Adrenal gland (tissue), 12 donors: ENCODE results near the gene PURA. TPM values are rescaled to one million over a fixed set of nuclear protein-coding genes. Genes with fewer than 3 reads are reported as not detected.

Experiments
- DNase-seq, 7 donors: peaks; one replicate each; pipeline ENCODE4 v3.0.0-alpha.2; 2019 to 2020
- H3K27ac ChIP-seq, 5 donors: fragments of 200-600 bp; sonication (generic) in 4 of 5; 1 replicate in 3 of 5; 2 replicates in 2 of 5; pipeline versions ENCODE4 v1.5.1 to v1.8.0; 2016 to 2020; ENCODE audit warnings: mild to moderate bottlenecking in 1 of 5
- H3K27me3 ChIP-seq: fragments of 200-600 bp; 2 replicates; pipeline ENCODE4 v1.8.0; 2021
- H3K36me3 ChIP-seq, 2 donors: fragments of 200-600 bp; replicated peaks in 1 of 2; 1 replicate in 1 of 2; 2 replicates in 1 of 2; pipeline versions ENCODE4 v1.5.1 to v1.8.0; 2018 to 2022
- H3K4me1 ChIP-seq, 2 donors: fragments of 200-600 bp; replicated peaks in 1 of 2; 1 replicate in 1 of 2; 2 replicates in 1 of 2; pipeline versions ENCODE4 v1.5.1 to v1.8.0; 2018 to 2021
- H3K4me3 ChIP-seq, 4 donors: fragments of 200-600 bp; sonication (generic) in 3 of 4; one replicate each; pipeline ENCODE4 v1.5.1; 2016 to 2018
- H3K9me3 ChIP-seq, 3 donors: fragments of 200-600 bp; sonication (generic) in 1 of 3; replicated peaks in 1 of 3; 1 replicate in 2 of 3; 2 replicates in 1 of 3; pipeline versions ENCODE4 v1.5.1 to v1.8.0; 2016 to 2021
- POLR2A ChIP-seq, 2 donors: fragments of 450-650 bp; IDR thresholded peaks; one replicate each; pipeline ENCODE4 v1.6.1; 2017; ENCODE audit warnings: antibody characterized with exemption in 2 of 2, mild to moderate bottlenecking in 2 of 2, moderate library complexity in 1 of 2
- WGBS, 4 donors: extraction: QIAGEN DNeasy Blood & Tissue Kit in 2 of 4; methylation state at CpG; one replicate each; pipeline versions ENCODE4 v1.1.5 to v1.1.7; 2013 to 2017; 5-methylcytosine and 5-hydroxymethylcytosine counted together
- intact Hi-C, 2 donors: fragments of 100-400 bp; cut with DNase I; formaldehyde crosslinking; loops; one replicate each; pipeline versions ENCODE4 v1.14.1 to v1.15.0; 2022 to 2023
- polyA plus RNA-seq, 3 donors: library from polyadenylated mRNA; stranded (reverse); fragments of 200-250 nt in 2 of 3; fragments of 350-450 nt in 1 of 3; fragmentation: Illumina TruSeq in 1 of 3; extraction: RNeasy Lipid Tissue Mini Kit (QIAGEN cat#74804) in 1 of 3; gene quantifications; one replicate each; pipeline ENCODE4 v1.2.3, GENCODE V29; 2013 to 2014
- total RNA-seq, 9 donors: library from RNA; depleted of rRNA in 4 of 9; stranded (reverse); fragments of >200 nt in 4 of 9; fragments of 120-200 nt in 1 of 9; fragmentation: NEBNext Ultra II Directional in 1 of 9; extraction: Animal tissue kit (Norgen Biotek cat#: 25700) in 1 of 9; gene quantifications; one replicate each; pipeline versions ENCODE4 v1.1.0 to v1.2.4, GENCODE V29; 2013 to 2023
- TF ChIP-seq, protein P1 (sequence below), 6 experiments: fragments of 450-650 bp in 4 of 6; fragments of 200-600 bp in 2 of 6; sonication (generic) in 1 of 6; IDR thresholded peaks; 1 replicate in 5 of 6; 2 replicates in 1 of 6; pipeline versions ENCODE4 v1.5.1 to v1.8.0; 2016 to 2021; ENCODE audit warnings: antibody characterized with exemption in 6 of 6, mild to moderate bottlenecking in 2 of 6, moderate library complexity in 1 of 6
- donor health status: healthy with polysubstance abuse.
- donor health status: Bipolar disorder and iron deficiency.
- donor health status: DM: yes; HTN: yes; CAD: no.
- donor health status: DM: no; HTN: no; CAD: no.
- donor health status: DM: no; HTN: no; CAD: no.
- donor health status: DM: yes; HTN: yes; CAD: no.

Gene PURA
- total and polyA plus RNA-seq, 12 donors: 4.9 to 37.0 (median 21.7) TPM

DNA sequence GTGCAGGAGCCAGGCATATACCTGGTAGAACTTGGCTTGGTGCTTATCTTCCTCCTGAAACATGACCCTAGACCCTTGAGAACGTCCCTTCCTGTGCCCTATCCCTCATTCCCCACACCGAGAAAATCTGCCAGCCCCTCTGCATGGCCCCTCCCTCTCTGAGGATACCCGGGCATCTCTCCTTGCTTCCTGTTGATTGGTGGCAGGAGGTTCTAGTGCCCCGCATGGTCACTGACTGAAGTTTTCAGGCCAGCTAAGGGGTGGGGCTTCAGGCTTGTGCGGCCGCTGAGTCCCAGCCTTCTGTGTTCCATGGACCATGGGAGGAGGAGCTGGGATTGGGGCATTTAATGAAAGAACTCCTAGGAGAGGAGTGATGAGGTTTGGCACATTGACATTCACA is 34.6 kb downstream of the PURA start:
- TF ChIP-seq, protein P1, sequence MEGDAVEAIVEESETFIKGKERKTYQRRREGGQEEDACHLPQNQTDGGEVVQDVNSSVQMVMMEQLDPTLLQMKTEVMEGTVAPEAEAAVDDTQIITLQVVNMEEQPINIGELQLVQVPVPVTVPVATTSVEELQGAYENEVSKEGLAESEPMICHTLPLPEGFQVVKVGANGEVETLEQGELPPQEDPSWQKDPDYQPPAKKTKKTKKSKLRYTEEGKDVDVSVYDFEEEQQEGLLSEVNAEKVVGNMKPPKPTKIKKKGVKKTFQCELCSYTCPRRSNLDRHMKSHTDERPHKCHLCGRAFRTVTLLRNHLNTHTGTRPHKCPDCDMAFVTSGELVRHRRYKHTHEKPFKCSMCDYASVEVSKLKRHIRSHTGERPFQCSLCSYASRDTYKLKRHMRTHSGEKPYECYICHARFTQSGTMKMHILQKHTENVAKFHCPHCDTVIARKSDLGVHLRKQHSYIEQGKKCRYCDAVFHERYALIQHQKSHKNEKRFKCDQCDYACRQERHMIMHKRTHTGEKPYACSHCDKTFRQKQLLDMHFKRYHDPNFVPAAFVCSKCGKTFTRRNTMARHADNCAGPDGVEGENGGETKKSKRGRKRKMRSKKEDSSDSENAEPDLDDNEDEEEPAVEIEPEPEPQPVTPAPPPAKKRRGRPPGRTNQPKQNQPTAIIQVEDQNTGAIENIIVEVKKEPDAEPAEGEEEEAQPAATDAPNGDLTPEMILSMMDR (IDR thresholded peaks at IDR 0.05): no peak
- no peak for TF ChIP-seq POLR2A (IDR thresholded peaks at IDR 0.05)

DNA sequence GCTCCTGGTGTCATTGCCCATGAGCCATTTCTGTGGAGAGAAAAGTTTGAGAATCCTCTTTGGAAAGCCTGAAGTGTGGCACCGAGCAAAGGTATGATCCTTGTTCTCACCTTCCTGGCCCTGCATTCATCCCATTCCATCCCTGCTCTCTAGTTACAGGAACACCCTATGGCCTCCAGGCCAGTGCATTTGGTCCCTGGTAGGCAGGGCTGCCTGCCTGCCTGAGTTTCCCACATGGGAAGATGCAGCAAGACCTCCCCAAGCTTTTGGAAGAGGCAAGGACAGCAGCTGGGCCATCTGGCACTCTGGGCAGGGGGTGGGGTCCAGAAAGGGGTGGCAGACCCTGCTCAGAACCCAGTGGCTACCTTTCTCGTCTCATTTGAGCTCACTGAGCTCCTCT is 36.3 kb downstream of the PURA start:
- TF ChIP-seq POLR2A (IDR thresholded peaks at IDR 0.05): no peak
- Histone ChIP-seq H3K4me1 (peaks cover 15 to 16% of the 10 kb centered on the region in 2 donors), H3K36me3 (no peaks in the 10 kb centered on the region), H3K27ac (no peak overlapping the region), H3K27me3 (no peaks in the 10 kb centered on the region), H3K9me3 (no peaks in the 10 kb centered on the region), H3K4me3 (no peak overlapping the region)
- intact Hi-C loops: loop anchor here (10.0 kb wide), 3 partner anchors 185 to 365 kb away; no protein-coding TSS in a partner anchor
- 64 to 92% (median 89%) methylated on average over 2 of the region's 2 CpGs for WGBS, 4 donors
- peak in 2 of 7 donors; percentile 7 to 35 for DNase-seq

More for the DNA sequence above, 34.6 kb downstream of the PURA start:
- intact Hi-C loops: loop anchor here (5.0 kb wide), 3 partner anchors 36 to 76 kb away; partner anchors contain the start of gene PURA (in 1 of the 2)
- Histone ChIP-seq H3K9me3 (no peaks in the 10 kb centered on the region), H3K27ac (no peak overlapping the region), H3K4me3 (no peak overlapping the region), H3K4me1 (peaks cover 15 to 16% of the 10 kb centered on the region in 2 donors), H3K36me3 (no peaks in the 10 kb centered on the region), H3K27me3 (no peaks in the 10 kb centered on the region)
- WGBS, 4 donors: 58 to 62% (median 59%) methylated on average over 6 of the region's 6 CpGs
- DNase-seq: peak in 1 of 7 donors; percentile 19

DNA sequence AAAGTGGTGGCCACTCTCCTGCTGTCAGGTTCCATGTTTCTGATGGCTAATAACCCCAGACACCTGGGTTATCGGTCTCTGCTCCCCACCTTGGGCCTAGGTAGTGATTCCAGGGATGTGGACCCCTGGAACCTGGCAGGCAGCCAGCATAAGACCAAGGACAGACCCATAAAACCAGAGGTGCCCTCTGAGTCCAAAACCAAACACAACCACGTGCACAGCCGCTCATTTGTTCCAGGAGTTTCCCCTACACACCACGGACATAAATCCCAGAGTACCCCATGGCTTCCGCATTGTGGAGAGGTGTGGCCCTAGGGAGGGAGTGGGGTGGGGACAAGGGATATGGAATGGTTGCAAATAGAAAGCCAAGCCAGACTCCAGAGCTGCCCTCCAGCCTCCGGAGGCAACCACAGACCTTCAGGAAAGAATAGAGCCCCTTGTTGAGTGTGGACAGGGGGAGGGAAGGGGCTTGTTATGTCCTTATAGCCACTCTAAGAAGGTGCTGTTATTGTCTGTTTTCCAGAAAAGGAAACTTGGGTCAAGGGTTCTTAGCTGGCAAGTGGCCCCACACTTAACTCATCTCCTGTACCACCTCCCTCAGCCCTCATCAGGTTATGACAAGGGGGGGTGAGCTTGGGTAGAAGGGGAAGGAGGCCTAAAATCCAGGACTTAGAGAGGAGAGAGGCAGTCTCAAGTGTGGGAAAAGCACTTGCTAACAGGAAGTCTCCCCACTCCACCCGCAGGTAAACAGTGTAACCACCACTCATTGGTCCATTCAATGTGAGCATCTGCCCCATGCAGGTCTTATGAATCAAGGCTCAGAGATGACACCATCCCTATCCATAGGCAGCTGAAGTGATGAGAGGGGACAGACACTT is 37.5 kb downstream of the PURA start:
- Histone ChIP-seq H3K27me3 (no peaks in the 10 kb centered on the region), H3K4me3 (no peak overlapping the region), H3K4me1 (peaks cover 4% of the 10 kb centered on the region in 2 donors), H3K36me3 (no peaks in the 10 kb centered on the region), H3K27ac (no peak overlapping the region), H3K9me3 (no peaks in the 10 kb centered on the region)
- 83 to 93% (median 85%) methylated on average over 7 of the region's 7 CpGs for WGBS, 4 donors
- intact Hi-C loops: loop anchor here (10.0 kb wide), 3 partner anchors 187 to 367 kb away; no protein-coding TSS in a partner anchor
- TF ChIP-seq POLR2A (IDR thresholded peaks at IDR 0.05): no peak
- TF ChIP-seq, protein P1 (IDR thresholded peaks at IDR 0.05): no peak
- DNase-seq: peak in 1 of 7 donors; percentile 49

DNA sequence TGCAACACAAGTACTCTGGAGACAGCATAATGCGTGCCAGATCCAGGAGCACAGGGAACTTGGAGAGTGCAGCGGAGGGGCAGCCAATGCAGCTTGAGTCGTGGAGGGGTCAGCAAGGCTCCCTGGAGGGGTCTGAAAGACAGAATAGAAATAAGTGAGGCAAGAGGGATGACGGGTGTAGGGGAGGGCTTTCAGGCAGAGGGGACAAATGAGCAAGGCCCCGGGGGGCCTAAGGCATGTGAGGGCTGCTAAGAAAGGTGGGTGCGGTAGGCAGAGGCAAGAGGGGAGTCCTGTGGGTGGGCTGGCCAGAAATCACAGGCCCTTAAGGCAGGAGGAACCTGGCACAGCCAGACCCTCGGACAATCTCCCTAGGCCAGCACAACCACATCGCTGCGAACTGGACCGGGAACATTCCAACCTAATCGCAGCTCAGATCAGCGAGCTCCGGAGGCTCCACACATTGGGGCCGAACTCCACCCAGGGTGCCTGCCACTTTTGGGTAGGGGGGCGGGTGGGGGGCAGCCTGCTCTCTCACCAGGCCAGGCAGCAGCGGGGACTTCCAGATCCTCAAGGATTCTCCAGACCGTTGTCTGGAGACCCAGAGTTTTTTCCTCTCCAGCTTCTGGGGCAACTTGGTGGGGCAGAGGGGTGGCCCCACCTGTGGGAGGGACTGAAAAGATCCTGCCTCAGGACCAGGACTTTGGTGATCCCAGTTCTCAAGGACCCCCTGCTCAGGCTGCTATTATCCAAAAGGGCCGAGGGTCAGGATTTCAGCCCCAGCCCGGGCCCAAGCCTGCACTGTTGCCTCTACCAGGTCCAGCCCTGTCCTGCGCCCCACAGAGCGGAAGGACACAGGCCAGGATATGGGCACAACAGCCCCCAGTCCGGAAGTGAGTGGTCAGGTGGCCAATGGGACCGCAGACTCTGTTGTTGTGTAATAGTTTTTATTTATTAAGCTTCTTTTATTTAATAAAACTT is 38.4 kb downstream of the PURA start:
- WGBS, 4 donors: 76 to 82% (median 79%) methylated on average over 13 to 23 of the region's 23 CpGs
- Histone ChIP-seq H3K36me3 (no peaks in the 10 kb centered on the region), H3K9me3 (no peaks in the 10 kb centered on the region), H3K4me1 (peaks cover 0 to 8% of the 10 kb centered on the region in 2 donors), H3K27me3 (no peaks in the 10 kb centered on the region), H3K4me3 (no peak overlapping the region), H3K27ac (no peak overlapping the region)
- intact Hi-C loops: loop anchor here (10.0 kb wide), 3 partner anchors 188 to 368 kb away; no protein-coding TSS in a partner anchor
- no peak for TF ChIP-seq POLR2A (IDR thresholded peaks at IDR 0.05)
- DNase-seq: no peak
